ENCODE data around the gene TMEM45A.

DNA sequence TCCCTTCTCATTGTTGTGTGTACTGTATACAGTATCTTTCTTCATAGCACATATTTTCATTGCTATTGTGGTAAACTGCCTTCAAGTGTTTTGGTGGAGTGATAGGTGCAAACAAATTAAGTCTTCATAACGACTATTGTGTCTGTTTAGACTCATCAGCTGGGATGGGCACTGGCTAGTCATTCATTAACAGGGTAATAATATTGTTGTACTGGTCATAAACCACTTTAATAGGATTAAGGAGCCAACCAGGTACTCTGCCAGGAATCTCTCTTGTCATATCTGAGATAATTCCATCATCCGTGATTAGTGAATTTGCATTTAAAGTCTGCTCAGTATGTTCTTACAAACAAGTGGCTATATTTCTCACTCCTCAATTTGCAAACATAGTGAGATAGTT is 10.2 kb upstream of the TMEM45A start:
- TF ChIP-seq, protein P1, sequence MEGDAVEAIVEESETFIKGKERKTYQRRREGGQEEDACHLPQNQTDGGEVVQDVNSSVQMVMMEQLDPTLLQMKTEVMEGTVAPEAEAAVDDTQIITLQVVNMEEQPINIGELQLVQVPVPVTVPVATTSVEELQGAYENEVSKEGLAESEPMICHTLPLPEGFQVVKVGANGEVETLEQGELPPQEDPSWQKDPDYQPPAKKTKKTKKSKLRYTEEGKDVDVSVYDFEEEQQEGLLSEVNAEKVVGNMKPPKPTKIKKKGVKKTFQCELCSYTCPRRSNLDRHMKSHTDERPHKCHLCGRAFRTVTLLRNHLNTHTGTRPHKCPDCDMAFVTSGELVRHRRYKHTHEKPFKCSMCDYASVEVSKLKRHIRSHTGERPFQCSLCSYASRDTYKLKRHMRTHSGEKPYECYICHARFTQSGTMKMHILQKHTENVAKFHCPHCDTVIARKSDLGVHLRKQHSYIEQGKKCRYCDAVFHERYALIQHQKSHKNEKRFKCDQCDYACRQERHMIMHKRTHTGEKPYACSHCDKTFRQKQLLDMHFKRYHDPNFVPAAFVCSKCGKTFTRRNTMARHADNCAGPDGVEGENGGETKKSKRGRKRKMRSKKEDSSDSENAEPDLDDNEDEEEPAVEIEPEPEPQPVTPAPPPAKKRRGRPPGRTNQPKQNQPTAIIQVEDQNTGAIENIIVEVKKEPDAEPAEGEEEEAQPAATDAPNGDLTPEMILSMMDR (IDR thresholded peaks at IDR 0.05) = no peak
- no peak for TF ChIP-seq POLR2A (IDR thresholded peaks at IDR 0.05)

Measured in heart left ventricle (tissue), 13 donors.